Tibial nerve (tissue), 4 donors: ENCODE results near the gene DCTN3. TPM values are rescaled to one million over a fixed set of nuclear protein-coding genes. Genes with fewer than 3 reads are reported as not detected.

ENCODE experiments used
- DNase-seq, 2 donors: peaks; one replicate each; pipeline ENCODE4 v3.0.0-alpha.2; 2019; ENCODE audit warnings: low spot score in 2 of 2
- H3K27ac ChIP-seq, 4 donors: fragments of 200-600 bp; sonication (generic) in 3 of 4; one replicate each; pipeline ENCODE4 v1.5.1; 2017 to 2019; ENCODE audit warnings: mild to moderate bottlenecking in 1 of 4
- H3K27me3 ChIP-seq, 2 donors: fragments of 200-600 bp; sonication (generic) in 1 of 2; one replicate each; pipeline versions ENCODE4 v1.5.1 to v1.6.0; 2017 to 2019
- H3K36me3 ChIP-seq, 3 donors: fragments of 200-600 bp; sonication (generic); one replicate each; pipeline ENCODE4 v1.5.1; 2018 to 2019
- H3K4me1 ChIP-seq, 4 donors: fragments of 200-600 bp; sonication (generic) in 3 of 4; one replicate each; pipeline ENCODE4 v1.5.1; 2017 to 2019
- H3K4me3 ChIP-seq, 4 donors: fragments of 200-600 bp; sonication (generic) in 3 of 4; one replicate each; pipeline ENCODE4 v1.5.1; 2017 to 2019; ENCODE audit warnings: mild to moderate bottlenecking in 1 of 4, moderate library complexity in 1 of 4
- H3K9me3 ChIP-seq, 4 donors: fragments of 200-600 bp; sonication (generic) in 3 of 4; one replicate each; pipeline ENCODE4 v1.5.1; 2017 to 2019
- EP300 ChIP-seq, 2 donors: sonication (generic); formaldehyde crosslinking; IDR thresholded peaks; one replicate each; pipeline ENCODE4 v1.6.1; 2017; ENCODE audit warnings: antibody characterized with exemption in 2 of 2, mild to moderate bottlenecking in 1 of 2
- POLR2A ChIP-seq, 2 donors: fragments of 450-650 bp; IDR thresholded peaks; one replicate each; pipeline ENCODE4 v1.6.1; 2017; ENCODE audit warnings: antibody characterized with exemption in 2 of 2, mild to moderate bottlenecking in 2 of 2, moderate library complexity in 2 of 2
- WGBS, 2 donors: methylation state at CpG; one replicate each; pipeline ENCODE4 v1.1.5; 2018; 5-methylcytosine and 5-hydroxymethylcytosine counted together
- total RNA-seq, 4 donors: library from RNA; depleted of rRNA; stranded (reverse); fragments of >200 nt; gene quantifications; one replicate each; pipeline ENCODE4 v1.1.0, GENCODE V29; 2016
- TF ChIP-seq, protein P1 (sequence below), 5 experiments: fragments of 200-600 bp in 3 of 5; fragments of 450-650 bp in 2 of 5; sonication (generic) in 3 of 5; IDR thresholded peaks; one replicate each; pipeline ENCODE4 v1.5.1; 2016 to 2019; ENCODE audit warnings: antibody characterized with exemption in 5 of 5, mild to moderate bottlenecking in 3 of 5, moderate library complexity in 2 of 5

Gene DCTN3
- total RNA-seq, 4 donors from 2014 or later = 64.7 to 87.5 (median 73.7) TPM

- WGBS, 2 donors = 4% methylated on average over 24 to 26 of the region's 26 CpGs
- Histone ChIP-seq H3K27ac (peak overlapping the region; percentile 29 to 89 (median 77)), H3K9me3 (no peaks in the 10 kb centered on the region), H3K27me3 (peaks cover 0 to 28% of the 10 kb centered on the region in 2 donors), H3K36me3 (no peaks in the 10 kb centered on the region), H3K4me3 (no peak overlapping the region), H3K4me1 (peaks cover 0 to 63% (median 44%) of the 10 kb centered on the region in 4 donors)
- peak; percentile 48 to 61 for DNase-seq
- TF ChIP-seq EP300 (IDR thresholded peaks at IDR 0.05) = peak in 1 of 2 donors; percentile 64
- TF ChIP-seq, protein P1, sequence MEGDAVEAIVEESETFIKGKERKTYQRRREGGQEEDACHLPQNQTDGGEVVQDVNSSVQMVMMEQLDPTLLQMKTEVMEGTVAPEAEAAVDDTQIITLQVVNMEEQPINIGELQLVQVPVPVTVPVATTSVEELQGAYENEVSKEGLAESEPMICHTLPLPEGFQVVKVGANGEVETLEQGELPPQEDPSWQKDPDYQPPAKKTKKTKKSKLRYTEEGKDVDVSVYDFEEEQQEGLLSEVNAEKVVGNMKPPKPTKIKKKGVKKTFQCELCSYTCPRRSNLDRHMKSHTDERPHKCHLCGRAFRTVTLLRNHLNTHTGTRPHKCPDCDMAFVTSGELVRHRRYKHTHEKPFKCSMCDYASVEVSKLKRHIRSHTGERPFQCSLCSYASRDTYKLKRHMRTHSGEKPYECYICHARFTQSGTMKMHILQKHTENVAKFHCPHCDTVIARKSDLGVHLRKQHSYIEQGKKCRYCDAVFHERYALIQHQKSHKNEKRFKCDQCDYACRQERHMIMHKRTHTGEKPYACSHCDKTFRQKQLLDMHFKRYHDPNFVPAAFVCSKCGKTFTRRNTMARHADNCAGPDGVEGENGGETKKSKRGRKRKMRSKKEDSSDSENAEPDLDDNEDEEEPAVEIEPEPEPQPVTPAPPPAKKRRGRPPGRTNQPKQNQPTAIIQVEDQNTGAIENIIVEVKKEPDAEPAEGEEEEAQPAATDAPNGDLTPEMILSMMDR (IDR thresholded peaks at IDR 0.05) = no peak
Measured at GRCh38 chr9:34592895-34593601, 27.2 kb downstream of the DCTN3 start.

GRCh38 chr9:34591917-34592866 is 28.1 kb downstream of the DCTN3 start:
- TF ChIP-seq, protein P1 (IDR thresholded peaks at IDR 0.05) = peak in 1 of 5 experiments; percentile 14
- TF ChIP-seq POLR2A (IDR thresholded peaks at IDR 0.05) = no peak
- Histone ChIP-seq H3K27me3 (peaks cover 0 to 28% of the 10 kb centered on the region in 2 donors), H3K36me3 (no peaks in the 10 kb centered on the region), H3K4me3 (peak overlapping the region in 3 of 4 donors; percentile 37 to 75 (median 48)), H3K4me1 (peaks cover 0 to 63% (median 44%) of the 10 kb centered on the region in 4 donors), H3K27ac (peak overlapping the region; percentile 29 to 89 (median 77)), H3K9me3 (no peaks in the 10 kb centered on the region)
- DNase-seq = no peak
- WGBS, 2 donors = 38 to 40% methylated on average over 13 to 16 of the region's 16 CpGs

- TF ChIP-seq, protein P1 (IDR thresholded peaks at IDR 0.05) = peak; percentile 90 to 96 (median 94)
- TF ChIP-seq POLR2A (IDR thresholded peaks at IDR 0.05) (no peak), EP300 (IDR thresholded peaks at IDR 0.05) (peak in 1 of 2 donors; percentile 55)
- Histone ChIP-seq H3K27me3 (peaks cover 0 to 34% of the 10 kb centered on the region in 2 donors), H3K4me3 (peak overlapping the region in 3 of 4 donors; percentile 37 to 75 (median 48)), H3K4me1 (peaks cover 0 to 63% (median 44%) of the 10 kb centered on the region in 4 donors), H3K9me3 (no peaks in the 10 kb centered on the region), H3K36me3 (no peaks in the 10 kb centered on the region), H3K27ac (peak overlapping the region; percentile 51 to 89 (median 75))
- peak; percentile 78 to 89 for DNase-seq
- WGBS, 2 donors = 9 to 14% methylated on average over 26 to 47 of the region's 60 CpGs
Measured at GRCh38 chr9:34591248-34591916, 28.9 kb downstream of the DCTN3 start.

- WGBS, 2 donors = 19 to 21% methylated on average over 28 to 38 of the region's 40 CpGs
- H3K27ac ChIP-seq = peak overlapping the region; percentile 51 to 89 (median 75)
- H3K4me1 ChIP-seq = peaks cover 0 to 63% (median 44%) of the 10 kb centered on the region in 4 donors
Measured at GRCh38 chr9:34590381-34591247, 29.7 kb downstream of the DCTN3 start.

More at GRCh38 chr9:34590381-34591247, 29.7 kb downstream of the DCTN3 start:
- TF ChIP-seq, protein P1 (IDR thresholded peaks at IDR 0.05) = no peak
- no peak for TF ChIP-seq EP300 (IDR thresholded peaks at IDR 0.05)
- Histone ChIP-seq H3K36me3 (no peaks in the 10 kb centered on the region), H3K4me3 (peak overlapping the region; percentile 46 to 75 (median 50)), H3K27me3 (peaks cover 0 to 41% of the 10 kb centered on the region in 2 donors), H3K9me3 (no peaks in the 10 kb centered on the region)
- DNase-seq = peak in 1 of 2 donors; percentile 38
